GM19193 (cell line): ENCODE measurements around the gene KRTAP10-1.

Experiments
- POLR2A ChIP-seq: IDR thresholded peaks from 4 replicates; pipeline ENCODE4 v1.6.1; 2011; ENCODE audit not compliant: insufficient read depth, insufficient read length; ENCODE audit errors: extremely low read depth

KRTAP10-1 gene

GRCh38 chr21:44529503-44530125 lies 10.4 kb downstream of the KRTAP10-1 start:
- no peak for TF ChIP-seq POLR2A

GRCh38 chr21:44529011-44529421 lies 11.0 kb downstream of the KRTAP10-1 start:
- TF ChIP-seq POLR2A = no peak

- TF ChIP-seq POLR2A = no peak
Measured at GRCh38 chr21:44528634-44528995, 11.4 kb downstream of the KRTAP10-1 start.

- no peak for TF ChIP-seq POLR2A
Measured at GRCh38 chr21:44527983-44528633, 11.9 kb downstream of the KRTAP10-1 start.

GRCh38 chr21:44527156-44527982 lies 12.6 kb downstream of the KRTAP10-1 start:
- no peak for TF ChIP-seq POLR2A

GRCh38 chr21:44526096-44526997 lies 13.6 kb downstream of the KRTAP10-1 start:
- TF ChIP-seq POLR2A = no peak

- no peak for TF ChIP-seq POLR2A
Measured at GRCh38 chr21:44525391-44526095, 14.5 kb downstream of the KRTAP10-1 start.

- no peak for TF ChIP-seq POLR2A
Measured at GRCh38 chr21:44524414-44525371, 15.3 kb downstream of the KRTAP10-1 start.

GRCh38 chr21:44523567-44524413 lies 16.2 kb downstream of the KRTAP10-1 start:
- no peak for TF ChIP-seq POLR2A

- TF ChIP-seq POLR2A = no peak
Measured at GRCh38 chr21:44522753-44523204, 17.2 kb downstream of the KRTAP10-1 start.

- no peak for TF ChIP-seq POLR2A
Measured at GRCh38 chr21:44521928-44522752, 17.9 kb downstream of the KRTAP10-1 start.
